Amniotic epithelial cell (primary cell): ENCODE measurements around the gene UBE2J2.
"Not testable (repeated sequence)": the region's sequence is repeated elsewhere in the genome, so short reads cannot be mapped to it uniquely, and the experiment has no call there.

ENCODE experiments used
- DNase-seq: peaks from one replicate; pipeline ENCODE4 v3.0.0-alpha.2; 2010; ENCODE audit warnings: low read depth

Gene UBE2J2

GRCh38 chr1:1255611-1256010 lies 18.0 kb downstream of the UBE2J2 start:
- no peak for DNase-seq

- DNase-seq: peak; percentile 12
Observed at GRCh38 chr1:1255078-1255477, 18.6 kb downstream of the UBE2J2 start.

- peak; percentile 86 for DNase-seq
Observed at GRCh38 chr1:1254667-1254998, 19.0 kb downstream of the UBE2J2 start.

- DNase-seq: no peak
Observed at GRCh38 chr1:1253972-1254666, 19.5 kb downstream of the UBE2J2 start.

GRCh38 chr1:1253314-1253713 lies 20.3 kb downstream of the UBE2J2 start:
- no peak for DNase-seq

GRCh38 chr1:1250786-1251284 lies 22.8 kb downstream of the UBE2J2 start:
- no peak for DNase-seq

- not testable (repeated sequence) for DNase-seq
Observed at GRCh38 chr1:1248009-1248913, 25.4 kb downstream of the UBE2J2 start.

- no peak for DNase-seq
Observed at GRCh38 chr1:1247341-1247913, 26.2 kb downstream of the UBE2J2 start.

- DNase-seq: no peak
Observed at GRCh38 chr1:1246577-1247340, 26.9 kb downstream of the UBE2J2 start, which contains the start of gene C1QTNF12. C1QTNF12 (minus strand) TSS chr1:1246722; CDS start chr1:1246690, 32 bp downstream.

- DNase-seq: no peak
Observed at GRCh38 chr1:1245817-1246576, 27.7 kb downstream of the UBE2J2 start.

GRCh38 chr1:1245178-1245816 lies 28.4 kb downstream of the UBE2J2 start:
- no peak for DNase-seq

- no peak for DNase-seq
Observed at GRCh38 chr1:1244192-1244811, 29.4 kb downstream of the UBE2J2 start.

GRCh38 chr1:1243807-1244191 lies 29.9 kb downstream of the UBE2J2 start:
- DNase-seq: no peak

GRCh38 chr1:1243266-1243660 lies 30.4 kb downstream of the UBE2J2 start:
- DNase-seq: no peak

- no peak for DNase-seq
Observed at GRCh38 chr1:1242461-1243265, 31.0 kb downstream of the UBE2J2 start.

- no peak for DNase-seq
Observed at GRCh38 chr1:1241588-1242219, 31.9 kb downstream of the UBE2J2 start.

- peak; percentile 21 for DNase-seq
Observed at GRCh38 chr1:1240822-1241587, 32.6 kb downstream of the UBE2J2 start.

- no peak for DNase-seq
Observed at GRCh38 chr1:1240348-1240732, 33.3 kb downstream of the UBE2J2 start.
